H9 (cell line): Measurements from ENCODE around the gene TRIM9. TPM values are rescaled to one million over a fixed set of nuclear protein-coding genes. Genes with fewer than 3 reads are reported as not detected.

Experiments used
- DNase-seq: peaks from one replicate; pipeline ENCODE4 v3.0.0-alpha.2; 2017
- H2AFZ ChIP-seq: one replicate; pipeline ENCODE4 v1.6.1; 2013; ENCODE audit warnings: mild to moderate bottlenecking, low read length, control low read depth, moderate library complexity
- H2AK5ac ChIP-seq: 2 replicates; pipeline ENCODE4 v1.6.1; 2013; ENCODE audit warnings: low read length, control low read depth, mixed read lengths; ENCODE audit not compliant: insufficient read length
- H2BK120ac ChIP-seq: one replicate; pipeline ENCODE4 v1.6.1; 2013; ENCODE audit warnings: low read depth, mild to moderate bottlenecking, low read length, control low read depth, inconsistent platforms; ENCODE audit not compliant: poor library complexity, severe bottlenecking
- H2BK12ac ChIP-seq: 2 replicates; pipeline ENCODE4 v1.6.1; 2013; ENCODE audit warnings: low read length, control low read depth, mixed read lengths, low read depth; ENCODE audit not compliant: insufficient read length
- H2BK15ac ChIP-seq: 2 replicates; pipeline ENCODE4 v1.6.1; 2013; ENCODE audit warnings: low read depth, low read length, control low read depth
- H2BK20ac ChIP-seq: one replicate; pipeline ENCODE4 v1.6.1; 2013; ENCODE audit warnings: low read depth, mild to moderate bottlenecking, low read length, control low read depth, inconsistent platforms; ENCODE audit not compliant: poor library complexity, severe bottlenecking
- H2BK5ac ChIP-seq: 2 replicates; pipeline ENCODE4 v1.6.1; 2013; ENCODE audit warnings: low read length, control low read depth, mixed read lengths; ENCODE audit not compliant: insufficient read length
- H3K14ac ChIP-seq: 2 replicates; pipeline ENCODE4 v1.6.1; 2013; ENCODE audit warnings: low read length, control low read depth; ENCODE audit not compliant: insufficient read depth
- H3K18ac ChIP-seq: 2 replicates; pipeline ENCODE4 v1.6.1; 2013; ENCODE audit warnings: low read depth, mild to moderate bottlenecking, mixed read lengths, low read length, control low read depth; ENCODE audit not compliant: insufficient read length
- H3K23ac ChIP-seq: 2 replicates; pipeline ENCODE4 v1.6.1; 2013; ENCODE audit warnings: low read length, control low read depth, mixed read lengths, low read depth; ENCODE audit not compliant: insufficient read length
- H3K23me2 ChIP-seq: 2 replicates; pipeline ENCODE4 v1.6.1; 2013; ENCODE audit warnings: low read depth, mild to moderate bottlenecking, mixed read lengths, low read length, control low read depth; ENCODE audit not compliant: insufficient read length, poor library complexity, severe bottlenecking
- H3K27ac ChIP-seq: 2 replicates; pipeline ENCODE4 v1.5.1; 2013; ENCODE audit warnings: low read length, control low read depth, mixed read lengths, low read depth; ENCODE audit not compliant: insufficient read length
- H3K27me3 ChIP-seq: 2 replicates; pipeline ENCODE4 v1.6.1; 2013; ENCODE audit warnings: low read length, control low read depth, inconsistent platforms; ENCODE audit not compliant: insufficient read depth
- H3K4ac ChIP-seq: 2 replicates; pipeline ENCODE4 v1.6.1; 2013; ENCODE audit warnings: low read depth, mild to moderate bottlenecking, control low read depth, inconsistent platforms, low read length, moderate library complexity
- H3K4me1 ChIP-seq: 2 replicates; pipeline ENCODE4 v1.6.1; 2013; ENCODE audit warnings: low read length, control low read depth, inconsistent platforms; ENCODE audit not compliant: insufficient read depth
- H3K4me2 ChIP-seq: 2 replicates; pipeline ENCODE4 v1.6.1; 2013; ENCODE audit warnings: low read length, control low read depth, mixed read lengths; ENCODE audit not compliant: insufficient read length, insufficient read depth
- H3K56ac ChIP-seq: 2 replicates; pipeline ENCODE4 v1.6.1; 2013; ENCODE audit warnings: low read depth, mild to moderate bottlenecking, mixed read lengths, low read length, control low read depth; ENCODE audit not compliant: insufficient read length
- H3K79me1 ChIP-seq: 2 replicates; pipeline ENCODE4 v1.6.1; 2013; ENCODE audit warnings: low read depth, mild to moderate bottlenecking, moderate library complexity, low read length, control low read depth, inconsistent platforms; ENCODE audit not compliant: insufficient read depth, poor library complexity, severe bottlenecking
- H3K79me2 ChIP-seq: 2 replicates; pipeline ENCODE4 v1.6.1; 2013; ENCODE audit warnings: low read length, control low read depth, inconsistent platforms; ENCODE audit not compliant: insufficient read depth
- H3K9ac ChIP-seq: 2 replicates; pipeline ENCODE4 v1.6.1; 2013; ENCODE audit warnings: low read length, control low read depth, mixed read lengths; ENCODE audit not compliant: insufficient read length; ENCODE audit errors: extremely low read depth
- H3K9me3 ChIP-seq: one replicate; pipeline ENCODE4 v1.6.1; 2013; ENCODE audit warnings: low read depth, low read length, inconsistent platforms; ENCODE audit not compliant: control insufficient read depth
- H3T11ph ChIP-seq: one replicate; pipeline ENCODE4 v1.6.1; 2013; ENCODE audit warnings: mild to moderate bottlenecking, low read length, control low read depth, inconsistent platforms
- H4K20me1 ChIP-seq: one replicate; pipeline ENCODE4 v1.6.1; 2013; ENCODE audit not compliant: control insufficient read depth, insufficient read length, insufficient read depth
- H4K5ac ChIP-seq: 2 replicates; pipeline ENCODE4 v1.6.1; 2013; ENCODE audit warnings: low read depth, mild to moderate bottlenecking, mixed read lengths, low read length, control low read depth; ENCODE audit not compliant: insufficient read length
- H4K8ac ChIP-seq: replicated peaks from 2 replicates; pipeline ENCODE4 v1.6.1; 2013; ENCODE audit warnings: low read length, control low read depth, mixed read lengths, low read depth; ENCODE audit not compliant: insufficient read length
- H4K91ac ChIP-seq: 2 replicates; pipeline ENCODE4 v1.6.1; 2013; ENCODE audit warnings: low read depth, mild to moderate bottlenecking, moderate library complexity, mixed read lengths, low read length, control low read depth; ENCODE audit not compliant: insufficient read length
- H3K27ac Mint-ChIP-seq, 3 experiments: 2 replicates in 2 of 3; 3 replicates in 1 of 3; pipeline ENCODE4 v1.8.0; 2020 to 2021; ENCODE audit warnings: mixed read lengths in 3 of 3, mild to moderate bottlenecking in 1 of 3, moderate library complexity in 1 of 3
- H3K27me3 Mint-ChIP-seq: 2 replicates; pipeline ENCODE4 v1.8.0; 2021; ENCODE audit warnings: low read depth, mild to moderate bottlenecking, moderate library complexity, mixed read lengths
- H3K36me3 Mint-ChIP-seq, 3 experiments: 2 replicates in 2 of 3; 3 replicates in 1 of 3; pipeline ENCODE4 v1.8.0; 2020 to 2021; ENCODE audit warnings: low read depth in 3 of 3, mixed read lengths in 3 of 3; ENCODE audit not compliant: insufficient read depth in 1 of 3
- H3K4me1 Mint-ChIP-seq, 2 experiments: 2 replicates each; pipeline ENCODE4 v1.8.0; 2020; ENCODE audit warnings: mixed read lengths in 2 of 2
- H3K4me3 Mint-ChIP-seq, 2 experiments: 2 replicates in 1 of 2; 3 replicates in 1 of 2; pipeline ENCODE4 v1.8.0; 2020 to 2021; ENCODE audit warnings: mild to moderate bottlenecking in 2 of 2, mixed read lengths in 2 of 2, moderate library complexity in 1 of 2
- H3K9me3 Mint-ChIP-seq, 2 experiments: 2 replicates in 1 of 2; 3 replicates in 1 of 2; pipeline ENCODE4 v1.8.0; 2020; ENCODE audit warnings: mild to moderate bottlenecking in 2 of 2, mixed read lengths in 2 of 2, moderate library complexity in 1 of 2
- WGBS: extraction: QIAGEN DNeasy Blood & Tissue Kit; methylation state at CpG from one replicate; pipeline ENCODE4 v1.1.7; 2013; ENCODE audit warnings: missing lambda C conversion rate, low lambda C conversion rate, mixed read lengths; ENCODE audit not compliant: insufficient read length; ENCODE audit errors: extremely low coverage; 5-methylcytosine and 5-hydroxymethylcytosine counted together
- total RNA-seq: library from RNA; stranded (reverse); gene quantifications from 2 replicates; pipeline ENCODE4 v1.2.1, GENCODE V29; 2021
- TF ChIP-seq, protein P1 (sequence below): fragments of 200-600 bp; sonication (generic); conservative IDR thresholded peaks from 3 replicates; pipeline ENCODE4 v1.8.0; 2021; ENCODE audit warnings: antibody characterized with exemption, mild to moderate bottlenecking

Gene TRIM9
- total RNA-seq, 1 experiment from 2014 or later = 0.98 TPM

- Histone ChIP-seq H3K4me1 (no peaks in the 10 kb centered on the region; the same call in 1 of the 2 replicates), H3T11ph (no peak overlapping the region), H4K20me1 (no peaks in the 10 kb centered on the region), H2BK15ac (no peak overlapping the region), H3K23me2 (no peaks in the 10 kb centered on the region), H3K18ac (no peak overlapping the region), H3K9ac (no peak overlapping the region), H3K56ac (no peak overlapping the region), H3K79me2 (no peaks in the 10 kb centered on the region), H3K4ac (no peak overlapping the region), H2BK12ac (no peak overlapping the region), H2AFZ (no peak overlapping the region), H3K27ac (no peak overlapping the region), H2AK5ac (no peak overlapping the region), H3K4me2 (no peak overlapping the region), H4K8ac (no peak overlapping the region), H3K23ac (no peak overlapping the region), H4K5ac (no peak overlapping the region), H2BK5ac (no peak overlapping the region), H3K27me3 (no peaks in the 10 kb centered on the region; the same call in 1 of the 2 replicates), H4K91ac (no peak overlapping the region), H3K14ac (no peak overlapping the region), H2BK20ac (no peak overlapping the region), H3K9me3 (no peaks in the 10 kb centered on the region), H3K79me1 (no peaks in the 10 kb centered on the region), H2BK120ac (no peak overlapping the region)
- DNase-seq = no peak
- Mint-ChIP-seq H3K27me3 (peaks cover 3% of the 10 kb centered on the region), H3K27ac (peak overlapping the region in 1 of 3 experiments; percentile 3; a peak in 1 of 7 replicates), H3K4me1 (peaks cover 0 to 4% of the 10 kb centered on the region in 2 experiments; a peak in 2 of 4 replicates), H3K4me3 (no peak overlapping the region; a peak in 1 of 5 replicates), H3K36me3 (no peaks in the 10 kb centered on the region), H3K9me3 (no peaks in the 10 kb centered on the region)
- WGBS = no CpG with 5 or more reads among the region's 3 CpGs
- TF ChIP-seq, protein P1, sequence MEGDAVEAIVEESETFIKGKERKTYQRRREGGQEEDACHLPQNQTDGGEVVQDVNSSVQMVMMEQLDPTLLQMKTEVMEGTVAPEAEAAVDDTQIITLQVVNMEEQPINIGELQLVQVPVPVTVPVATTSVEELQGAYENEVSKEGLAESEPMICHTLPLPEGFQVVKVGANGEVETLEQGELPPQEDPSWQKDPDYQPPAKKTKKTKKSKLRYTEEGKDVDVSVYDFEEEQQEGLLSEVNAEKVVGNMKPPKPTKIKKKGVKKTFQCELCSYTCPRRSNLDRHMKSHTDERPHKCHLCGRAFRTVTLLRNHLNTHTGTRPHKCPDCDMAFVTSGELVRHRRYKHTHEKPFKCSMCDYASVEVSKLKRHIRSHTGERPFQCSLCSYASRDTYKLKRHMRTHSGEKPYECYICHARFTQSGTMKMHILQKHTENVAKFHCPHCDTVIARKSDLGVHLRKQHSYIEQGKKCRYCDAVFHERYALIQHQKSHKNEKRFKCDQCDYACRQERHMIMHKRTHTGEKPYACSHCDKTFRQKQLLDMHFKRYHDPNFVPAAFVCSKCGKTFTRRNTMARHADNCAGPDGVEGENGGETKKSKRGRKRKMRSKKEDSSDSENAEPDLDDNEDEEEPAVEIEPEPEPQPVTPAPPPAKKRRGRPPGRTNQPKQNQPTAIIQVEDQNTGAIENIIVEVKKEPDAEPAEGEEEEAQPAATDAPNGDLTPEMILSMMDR = no peak
Measured at GRCh38 chr14:50977863-50978528, 116.9 kb downstream of the TRIM9 start.
